NCI-H2227 treated with DMSO at 0.1 percent for 48 hours (cell line): ENCODE data around the gene ANO10.
"Not testable (repeated sequence)": the region's sequence is repeated elsewhere in the genome, so short reads cannot be mapped to it uniquely, and the experiment has no call there.

Experiments
- DNase-seq: peaks from one replicate; lab custom pipeline; 2025; lab: John Stamatoyannopoulos, UW

The ANO10 gene

GRCh38 chr3:43372007-43372740 is 249.6 kb downstream of the ANO10 start:
- no peak for DNase-seq

GRCh38 chr3:43371494-43371893 is 250.3 kb downstream of the ANO10 start:
- no peak for DNase-seq

- no peak for DNase-seq
These were observed 251.4 kb downstream of the ANO10 start for GRCh38 chr3:43370293-43370980.

- no peak for DNase-seq
These were observed 252.2 kb downstream of the ANO10 start for GRCh38 chr3:43369404-43370292.

GRCh38 chr3:43366885-43367284 is 254.9 kb downstream of the ANO10 start:
- DNase-seq: no peak

GRCh38 chr3:43366481-43366880 is 255.3 kb downstream of the ANO10 start:
- DNase-seq: no peak

GRCh38 chr3:43365601-43366305 is 256.1 kb downstream of the ANO10 start:
- DNase-seq: no peak

- no peak for DNase-seq
These were observed 256.9 kb downstream of the ANO10 start for GRCh38 chr3:43364926-43365325.

GRCh38 chr3:43364494-43364893 is 257.3 kb downstream of the ANO10 start:
- no peak for DNase-seq

- DNase-seq: no peak
These were observed 258.1 kb downstream of the ANO10 start for GRCh38 chr3:43363621-43364266.

GRCh38 chr3:43362961-43363360 is 258.9 kb downstream of the ANO10 start:
- no peak for DNase-seq

- DNase-seq: no peak
These were observed 259.6 kb downstream of the ANO10 start for GRCh38 chr3:43362183-43362582.

GRCh38 chr3:43361077-43361476 is 260.7 kb downstream of the ANO10 start:
- no peak for DNase-seq

- not testable (repeated sequence) for DNase-seq
These were observed 265.8 kb downstream of the ANO10 start for GRCh38 chr3:43356033-43356432.

- no peak for DNase-seq
These were observed 267.7 kb downstream of the ANO10 start for GRCh38 chr3:43353923-43354670.

- DNase-seq: no peak
These were observed 268.4 kb downstream of the ANO10 start for GRCh38 chr3:43353393-43353792.

- no peak for DNase-seq
These were observed 272.1 kb downstream of the ANO10 start for GRCh38 chr3:43349716-43350115.

GRCh38 chr3:43348852-43349574 is 272.8 kb downstream of the ANO10 start:
- no peak for DNase-seq

- DNase-seq: no peak
These were observed 273.5 kb downstream of the ANO10 start for GRCh38 chr3:43348350-43348749.

GRCh38 chr3:43347774-43348173 is 274.0 kb downstream of the ANO10 start:
- DNase-seq: no peak
